HepG2 (cell line): ENCODE data around the gene ZNF644. TPM values are rescaled to one million over a fixed set of nuclear protein-coding genes. Genes with fewer than 3 reads are reported as not detected.
"Not testable (repeated sequence)": the region's sequence is repeated elsewhere in the genome, so short reads cannot be mapped to it uniquely, and the experiment has no call there.

Experiments
- ATAC-seq: fragments of 200-7000 bp; cut with Tn5 transposase; 3 replicates; pipeline ENCODE4 v1.9.1; 2020; ENCODE audit warnings: mild to moderate bottlenecking, moderate library complexity
- BruUV-seq: library from RNA; stranded (reverse); fragments of 400-500 nt; replicated peaks from 2 replicates; lab custom pipeline; 2021; lab: Mats Ljungman, UMichigan
- CTCF ChIA-PET: fragments of 300-600 bp; formaldehyde crosslinking; extraction: SDS; loops from one replicate; lab custom pipeline; 2021; ENCODE audit warnings: low total read pairs, inconsistent platforms, low intra/inter-chr PET ratio; lab: Yijun Ruan, JAX
- POLR2A ChIA-PET: fragments of 350-600 bp; sonication (Branson Sonifier 250); formaldehyde crosslinking; loops from one replicate; lab custom pipeline; 2020; ENCODE audit warnings: antibody characterized with exemption, inconsistent platforms; lab: Yijun Ruan, JAX
- DNase-seq: peaks from one replicate; pipeline ENCODE4 v3.0.0-alpha.2; 2015; ENCODE audit warnings: low spot score
- FAIRE-seq: peaks from 3 replicates; lab custom pipeline; 2011; peaks lifted over from hg19 to GRCh38; lab: Jason Lieb, UNC
- H2AFZ ChIP-seq: one replicate; pipeline ENCODE4 v1.6.1; 2011; ENCODE audit warnings: low read length, inconsistent platforms
- H3K27ac ChIP-seq: fragments of 300-600 bp; 3 replicates; pipeline ENCODE4 v1.8.0; 2011; ENCODE audit warnings: mixed run types, mild to moderate bottlenecking, mixed read lengths, low read length, inconsistent platforms; ENCODE audit not compliant: insufficient read depth; ENCODE audit errors: extremely low read length
- H3K27me3 ChIP-seq, 2 experiments: fragments of 200-600 bp in 1 of 2; 2 replicates in 1 of 2; 3 replicates in 1 of 2; pipeline versions ENCODE4 v1.6.0 to v1.8.0; 2011; ENCODE audit warnings: low read length in 2 of 2, mild to moderate bottlenecking in 2 of 2, moderate library complexity in 2 of 2, inconsistent platforms in 1 of 2; ENCODE audit not compliant: insufficient read depth in 2 of 2, control insufficient read depth in 1 of 2
- H3K36me3 ChIP-seq, 2 experiments: fragments of 200-600 bp in 1 of 2; replicated peaks in 1 of 2; 2 replicates in 1 of 2; 3 replicates in 1 of 2; pipeline versions ENCODE4 v1.5.1 to v1.8.0; 2011; ENCODE audit warnings: low read length in 2 of 2, inconsistent platforms in 1 of 2; ENCODE audit not compliant: insufficient read depth in 2 of 2, control insufficient read depth in 1 of 2
- H3K4me1 ChIP-seq: 2 replicates; pipeline ENCODE4 v1.5.1; 2012; ENCODE audit warnings: low read length, inconsistent platforms; ENCODE audit not compliant: insufficient read depth
- H3K4me2 ChIP-seq: 2 replicates; pipeline ENCODE4 v1.6.0; 2011; ENCODE audit warnings: low read depth, low read length, inconsistent platforms
- H3K4me3 ChIP-seq, 3 experiments: fragments of 200-600 bp in 1 of 3; sonication (generic), shearing (Covaris generic) in 1 of 3; replicated peaks in 1 of 3; 2 replicates each; pipeline ENCODE4 v1.5.1; 2011 to 2016; ENCODE audit warnings: low read length in 3 of 3, inconsistent platforms in 2 of 3, low read depth in 2 of 3, mild to moderate bottlenecking in 2 of 3, control low read depth in 1 of 3, mixed read lengths in 1 of 3; ENCODE audit not compliant: insufficient read depth in 1 of 3
- H3K79me2 ChIP-seq: one replicate; pipeline ENCODE4 v1.6.1; 2011; ENCODE audit warnings: low read length, inconsistent platforms; ENCODE audit not compliant: insufficient read depth
- H3K9ac ChIP-seq: 2 replicates; pipeline ENCODE4 v1.6.0; 2011; ENCODE audit warnings: mild to moderate bottlenecking, low read depth, low read length, inconsistent platforms; ENCODE audit not compliant: insufficient read depth
- H3K9me3 ChIP-seq: 2 replicates; pipeline ENCODE4 v1.5.1; 2012; ENCODE audit warnings: mild to moderate bottlenecking, low read length
- H4K20me1 ChIP-seq: 2 replicates; pipeline ENCODE4 v1.6.0; 2011; ENCODE audit warnings: inconsistent platforms, mild to moderate bottlenecking, low read length, moderate library complexity; ENCODE audit not compliant: insufficient read depth
- ATF1 ChIP-seq: IDR thresholded peaks from 2 replicates; pipeline ENCODE4 v1.6.1; 2016; ENCODE audit warnings: mild to moderate bottlenecking, control low read depth
- CENPT ChIP-seq: sonication (generic); formaldehyde crosslinking; IDR thresholded peaks from 2 replicates; pipeline ENCODE4 v1.8.0; 2022; ENCODE audit warnings: low read depth, mild to moderate bottlenecking, moderate library complexity, missing genetic modification reagents
- DNMT1 ChIP-seq: sonication (generic); formaldehyde crosslinking; IDR thresholded peaks from 2 replicates; pipeline ENCODE4 v1.5.1; 2020; ENCODE audit warnings: mild to moderate bottlenecking, missing genetic modification reagents
- GPBP1L1 ChIP-seq: sonication (generic); formaldehyde crosslinking; IDR thresholded peaks from 2 replicates; pipeline ENCODE4 v1.5.0; 2020; ENCODE audit warnings: mild to moderate bottlenecking, missing genetic modification reagents
- HOXD1 ChIP-seq: sonication (generic); formaldehyde crosslinking; IDR thresholded peaks from 2 replicates; pipeline ENCODE4 v1.5.0; 2020; ENCODE audit warnings: missing genetic modification reagents
- IKZF4 ChIP-seq: sonication (generic); formaldehyde crosslinking; IDR thresholded peaks from 2 replicates; pipeline ENCODE4 v1.5.1; 2020; ENCODE audit warnings: borderline replicate concordance, mild to moderate bottlenecking, low read depth, missing genetic modification reagents; ENCODE audit errors: not compliant biosample characterization
- KDM6A ChIP-seq: IDR thresholded peaks from 2 replicates; pipeline ENCODE4 v1.6.1; 2016; ENCODE audit warnings: low read depth
- NCOA1 ChIP-seq: sonication (generic); formaldehyde crosslinking; IDR thresholded peaks from 2 replicates; pipeline ENCODE4 v1.9.0; 2021; ENCODE audit warnings: missing genetic modification reagents
- NFRKB ChIP-seq: fragments of 450-650 bp; IDR thresholded peaks from 2 replicates; pipeline ENCODE4 v1.6.1; 2017
- TSC22D2 ChIP-seq: sonication (generic); formaldehyde crosslinking; IDR thresholded peaks from 2 replicates; pipeline ENCODE4 v1.5.1; 2020; ENCODE audit warnings: missing genetic modification reagents, mild to moderate bottlenecking, borderline replicate concordance
- U2AF1 ChIP-seq: fragments of 200-400 bp; formaldehyde crosslinking; optimal IDR thresholded peaks from 2 replicates; pipeline ENCODE3; 2017; ENCODE audit warnings: mild to moderate bottlenecking, low read depth, low read length
- XBP1 ChIP-seq: sonication (generic); formaldehyde crosslinking; IDR thresholded peaks from 2 replicates; pipeline ENCODE4 v1.5.0; 2020; ENCODE audit warnings: missing genetic modification reagents
- ZNF333 ChIP-seq: sonication (generic); formaldehyde crosslinking; IDR thresholded peaks from 2 replicates; pipeline ENCODE4 v1.4.0; 2020; ENCODE audit warnings: mild to moderate bottlenecking, missing genetic modification reagents, borderline replicate concordance
- ZNF607 ChIP-seq: sonication (generic); formaldehyde crosslinking; IDR thresholded peaks from 2 replicates; pipeline ENCODE4 v1.5.1; 2020; ENCODE audit warnings: missing genetic modification reagents, mild to moderate bottlenecking, borderline replicate concordance
- ZNF746 ChIP-seq: sonication (generic); formaldehyde crosslinking; IDR thresholded peaks from 2 replicates; pipeline ENCODE4 v1.8.0; 2022; ENCODE audit warnings: mild to moderate bottlenecking, missing genetic modification reagents
- ZNF850 ChIP-seq: sonication (generic); formaldehyde crosslinking; conservative IDR thresholded peaks from 2 replicates; pipeline ENCODE4 v1.9.0; 2021; ENCODE audit warnings: mild to moderate bottlenecking, missing genetic modification reagents
- ZZZ3 ChIP-seq: sonication (generic); formaldehyde crosslinking; IDR thresholded peaks from 2 replicates; pipeline ENCODE4 v1.4.0; 2020; ENCODE audit warnings: missing genetic modification reagents, mild to moderate bottlenecking, borderline replicate concordance
- WGBS: methylation state at CpG from one replicate; pipeline ENCODE4 v1.1.6; 2017; ENCODE audit warnings: low lambda C conversion rate; 5-methylcytosine and 5-hydroxymethylcytosine counted together
- in situ Hi-C: cut with HindIII; loops from 2 replicates; pipeline ENCODE4 v1.10.0; 2017; ENCODE audit warnings: low pct_unique_long_range_greater_than_20kb; ENCODE audit not compliant: extremely low pct_ligation_motif_present
- intact Hi-C: fragments of 100-400 bp; cut with micrococcal nuclease; formaldehyde crosslinking; loops from one replicate; pipeline ENCODE4 v1.10.0; 2022; ENCODE audit not compliant: unreplicated experiment
- polyA plus RNA-seq, 8 experiments: library from polyadenylated mRNA; depleted of rRNA in 3 of 8; stranded (reverse) in 7 of 8; unstranded in 1 of 8; fragments of >200 nt; fragmentation: Illumina TruSeq in 4 of 8; extraction: Trizol in 4 of 8; gene quantifications; 2 replicates each; pipeline versions ENCODE4 v1.2.1 to v1.2.3, GENCODE V29; 2011 to 2016; ENCODE audit warnings: low read depth in 4 of 8, missing spikeins in 1 of 8, mixed read lengths in 1 of 8; ENCODE audit not compliant: insufficient read depth in 1 of 8
- total RNA-seq, 5 experiments: library from RNA; depleted of rRNA; stranded (reverse); fragments of >200 nt; fragmentation: Illumina TruSeq; extraction: Trizol; gene quantifications; 2 replicates each; pipeline ENCODE4 v1.2.3, GENCODE V29; 2016; ENCODE audit warnings: low read depth in 1 of 5

Gene ZNF644
- total and polyA plus RNA-seq, 2 of the 13 experiments (the other 11 are each of a cell fraction or from before 2014, with no cell fraction given): 17.7 to 51.7 TPM

- H3K79me2 ChIP-seq: peaks cover 27% of the 10 kb centered on the region
- ChIA-PET POLR2A (interaction anchor here (1.0 kb wide), 1 partner anchor 7 kb away, joined by 3 read pairs; no protein-coding TSS in a partner anchor), CTCF (no interaction called here)
- no peak for FAIRE-seq
- ATAC-seq: no peak
- H3K4me2 ChIP-seq: no peak overlapping the region
- H3K4me3 ChIP-seq: no peak overlapping the region
- H3K36me3 ChIP-seq: peaks cover 8 to 44% of the 10 kb centered on the region in 2 experiments
- H3K27me3 ChIP-seq: no peaks in the 10 kb centered on the region
- DNase-seq: no peak
- peaks cover 3% of the 10 kb centered on the region; the same call in 1 of the 2 replicates for H4K20me1 ChIP-seq
- no peak overlapping the region for H3K27ac ChIP-seq
- H3K9ac ChIP-seq: no peak overlapping the region
- H2AFZ ChIP-seq: no peak overlapping the region
- in situ Hi-C loops (no loop called here), intact Hi-C loops (no loop called here)
- 100% methylated on average over 4 of the region's 4 CpGs for WGBS
- no TSS peak for BruUV-seq
- TF ChIP-seq HOXD1 (no peak), NFRKB (no peak), ZZZ3 (CRISPR knock-in tag) (no peak), KDM6A (CRISPR knock-in tag) (no peak), ZNF607 (CRISPR knock-in tag) (no peak), NCOA1 (no peak), XBP1 (CRISPR knock-in tag) (no peak), DNMT1 (CRISPR knock-in tag) (no peak), U2AF1 (no peak), ZNF746 (no peak), IKZF4 (CRISPR knock-in tag) (no peak), TSC22D2 (CRISPR knock-in tag) (no peak), CENPT (CRISPR knock-in tag) (no peak), ZNF333 (CRISPR knock-in tag) (no peak), GPBP1L1 (CRISPR knock-in tag) (no peak), ZNF850 (no peak), ATF1 (no peak)
- no peaks in the 10 kb centered on the region for H3K9me3 ChIP-seq
- H3K4me1 ChIP-seq: no peaks in the 10 kb centered on the region
Observed at GRCh38 chr1:90936061-90936460, 85.8 kb downstream of the ZNF644 start.

GRCh38 chr1:90928231-90928630 lies 93.6 kb downstream of the ZNF644 start:
- H3K9me3 ChIP-seq, H3K4me3 ChIP-seq, intact Hi-C loops, H3K4me2 ChIP-seq, in situ Hi-C loops, DNase-seq, CTCF ChIA-PET, H3K27ac ChIP-seq, H3K27me3 ChIP-seq, ATAC-seq, H3K9ac ChIP-seq, H3K36me3 ChIP-seq, POLR2A ChIA-PET, BruUV-seq, FAIRE-seq, H2AFZ ChIP-seq: not testable (repeated sequence)
- WGBS: 98% methylated on average over 8 of the region's 8 CpGs
- H3K4me1 ChIP-seq: peaks cover 15% of the 10 kb centered on the region
- H4K20me1 ChIP-seq: peaks cover 20% of the 10 kb centered on the region
- peaks cover 63% of the 10 kb centered on the region for H3K79me2 ChIP-seq
